Activated naive CD4-positive, alpha-beta T cell treated with anti-CD3 and anti-CD28 coated beads, Interleukin-2, amount 50 U/mL, for 24 hours (primary cell): ENCODE measurements around the gene BMF.

ENCODE experiments used
- H3K27ac Mint-ChIP-seq: one replicate; pipeline ENCODE4 v1.8.0; 2021; ENCODE audit warnings: mild to moderate bottlenecking, mixed read lengths
- H3K27me3 Mint-ChIP-seq: one replicate; pipeline ENCODE4 v1.8.0; 2021; ENCODE audit warnings: mixed read lengths
- H3K36me3 Mint-ChIP-seq: one replicate; pipeline ENCODE4 v1.8.0; 2021; ENCODE audit warnings: mixed read lengths
- H3K4me1 Mint-ChIP-seq: one replicate; pipeline ENCODE4 v1.8.0; 2021; ENCODE audit warnings: mixed read lengths
- H3K4me3 Mint-ChIP-seq: one replicate; pipeline ENCODE4 v1.8.0; 2021; ENCODE audit warnings: mild to moderate bottlenecking, mixed read lengths
- H3K9me3 Mint-ChIP-seq: one replicate; pipeline ENCODE4 v1.8.0; 2021; ENCODE audit warnings: mixed read lengths

The BMF gene

DNA sequence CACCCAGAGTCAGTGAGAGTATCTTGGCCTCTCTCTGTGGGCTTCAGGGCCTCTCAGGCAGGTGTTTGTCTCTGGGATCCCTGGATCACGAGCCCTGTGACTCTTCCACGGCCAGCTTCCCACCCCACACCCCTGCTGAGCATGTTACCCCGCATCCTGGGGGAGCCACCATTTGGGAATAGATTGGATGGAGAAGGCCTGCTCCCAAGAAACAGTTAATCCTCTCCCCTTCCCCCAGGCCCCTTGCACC lies 54.1 kb downstream of the BMF start:
- H3K27me3 Mint-ChIP-seq = no peaks in the 10 kb centered on the region
- H3K4me1 Mint-ChIP-seq = peaks cover 60% of the 10 kb centered on the region
- no peaks in the 10 kb centered on the region for H3K9me3 Mint-ChIP-seq
- no peak overlapping the region for H3K4me3 Mint-ChIP-seq
- peaks cover 2% of the 10 kb centered on the region for H3K36me3 Mint-ChIP-seq
- no peak overlapping the region for H3K27ac Mint-ChIP-seq

GRCh38 chr15:40053831-40054604 lies 54.7 kb downstream of the BMF start:
- Mint-ChIP-seq H3K27ac (no peak overlapping the region), H3K4me3 (peak overlapping the region; percentile 35), H3K36me3 (peaks cover 4% of the 10 kb centered on the region), H3K27me3 (no peaks in the 10 kb centered on the region), H3K9me3 (no peaks in the 10 kb centered on the region), H3K4me1 (peaks cover 66% of the 10 kb centered on the region)

GRCh38 chr15:40053079-40053830 lies 55.4 kb downstream of the BMF start:
- no peaks in the 10 kb centered on the region for H3K9me3 Mint-ChIP-seq
- H3K4me3 Mint-ChIP-seq = peak overlapping the region; percentile 35
- H3K27me3 Mint-ChIP-seq = no peaks in the 10 kb centered on the region
- H3K36me3 Mint-ChIP-seq = peaks cover 4% of the 10 kb centered on the region
- peak overlapping the region; percentile 35 for H3K27ac Mint-ChIP-seq
- peaks cover 67% of the 10 kb centered on the region for H3K4me1 Mint-ChIP-seq

DNA sequence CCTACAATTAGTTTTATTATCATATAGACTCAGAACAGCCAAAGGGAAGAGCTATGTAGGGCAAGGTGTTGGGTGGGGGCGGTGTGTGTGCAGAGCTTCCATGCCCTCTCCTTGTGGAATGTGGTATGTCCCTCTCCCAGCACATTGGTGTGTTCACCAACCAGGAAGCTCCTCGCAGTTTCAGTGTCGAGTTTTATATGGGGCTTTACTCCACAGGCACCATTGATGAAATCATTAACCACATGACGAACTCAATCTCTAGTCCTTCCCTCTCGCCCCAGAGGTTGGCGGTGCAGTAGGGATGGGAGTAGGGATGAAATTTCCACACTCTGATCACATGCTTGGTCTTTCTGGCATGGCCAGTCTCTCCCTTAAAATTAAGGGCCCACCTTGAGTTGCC lies 56.1 kb downstream of the BMF start:
- Mint-ChIP-seq H3K36me3 (peaks cover 8% of the 10 kb centered on the region), H3K4me3 (no peak overlapping the region), H3K27me3 (no peaks in the 10 kb centered on the region), H3K4me1 (peaks cover 69% of the 10 kb centered on the region), H3K9me3 (no peaks in the 10 kb centered on the region), H3K27ac (peak overlapping the region; percentile 35)

GRCh38 chr15:40051616-40052415 lies 56.9 kb downstream of the BMF start:
- no peak overlapping the region for H3K27ac Mint-ChIP-seq
- no peak overlapping the region for H3K4me3 Mint-ChIP-seq
- no peaks in the 10 kb centered on the region for H3K9me3 Mint-ChIP-seq
- H3K27me3 Mint-ChIP-seq = no peaks in the 10 kb centered on the region
- H3K36me3 Mint-ChIP-seq = peaks cover 8% of the 10 kb centered on the region
- peaks cover 76% of the 10 kb centered on the region for H3K4me1 Mint-ChIP-seq

- Mint-ChIP-seq H3K9me3 (no peaks in the 10 kb centered on the region), H3K4me1 (peaks cover 77% of the 10 kb centered on the region), H3K36me3 (peaks cover 8% of the 10 kb centered on the region), H3K4me3 (no peak overlapping the region), H3K27ac (peak overlapping the region; percentile 18), H3K27me3 (no peaks in the 10 kb centered on the region)
Measured at GRCh38 chr15:40050788-40051470, 57.8 kb downstream of the BMF start.

DNA sequence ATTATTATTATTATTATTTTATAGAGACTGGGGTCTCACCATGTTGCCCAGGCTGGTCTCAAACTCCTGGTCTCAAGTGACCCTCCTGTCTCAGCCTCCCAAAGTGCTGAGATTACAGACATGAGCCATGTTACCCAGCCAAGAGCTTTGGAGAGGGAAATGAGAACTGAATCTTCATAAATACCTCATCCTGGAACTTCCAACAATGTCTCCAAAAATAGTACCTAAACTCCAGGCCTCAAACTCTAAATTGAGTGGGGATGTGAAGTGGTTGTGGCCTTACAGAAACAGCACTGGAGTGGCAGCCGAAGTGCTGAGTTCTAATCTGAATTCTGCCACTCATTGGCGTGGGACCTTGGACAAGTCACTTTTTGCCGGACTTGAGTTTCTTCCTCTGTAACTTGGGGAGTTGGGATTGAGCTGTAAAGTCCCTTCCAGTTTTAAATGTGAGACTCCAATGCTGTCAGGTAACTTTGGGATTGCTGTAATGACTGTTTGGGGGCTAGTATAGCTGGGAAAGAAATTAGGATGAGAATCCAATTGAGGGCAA lies 59.7 kb downstream of the BMF start:
- Mint-ChIP-seq H3K27me3 (no peaks in the 10 kb centered on the region), H3K36me3 (peaks cover 8% of the 10 kb centered on the region), H3K4me3 (peak overlapping the region; percentile 26), H3K27ac (peak overlapping the region; percentile 60), H3K9me3 (no peaks in the 10 kb centered on the region), H3K4me1 (peaks cover 77% of the 10 kb centered on the region)

DNA sequence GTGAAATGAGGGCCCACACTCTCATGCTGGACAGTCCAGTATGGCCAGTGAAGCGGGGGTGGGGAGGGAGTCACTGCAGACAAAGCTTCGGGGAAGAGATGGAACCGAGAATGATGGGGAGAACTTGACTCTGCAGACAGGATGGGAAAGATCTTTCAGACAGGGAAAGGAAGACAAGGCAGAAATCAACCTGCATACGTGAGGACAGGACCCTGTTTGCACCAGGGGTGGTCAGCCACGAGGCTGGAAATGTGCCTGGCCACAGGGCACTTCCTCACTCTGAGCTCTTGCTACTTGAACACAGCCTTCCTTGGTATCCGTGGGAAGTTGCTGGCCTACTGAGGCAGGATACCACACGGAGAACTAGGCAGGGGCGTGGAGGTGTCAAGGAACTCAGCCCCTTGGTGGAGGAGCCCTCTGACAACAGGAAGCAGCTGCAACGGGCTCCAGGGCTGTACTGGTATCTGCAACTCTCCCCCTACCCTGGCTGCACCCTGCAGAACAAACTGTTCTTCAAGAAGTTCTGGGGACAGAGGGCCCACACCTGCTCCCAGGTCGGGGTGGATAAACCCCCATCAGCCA lies 60.4 kb downstream of the BMF start:
- no peaks in the 10 kb centered on the region for H3K27me3 Mint-ChIP-seq
- peaks cover 6% of the 10 kb centered on the region for H3K36me3 Mint-ChIP-seq
- peak overlapping the region; percentile 76 for H3K4me3 Mint-ChIP-seq
- peak overlapping the region; percentile 94 for H3K27ac Mint-ChIP-seq
- no peaks in the 10 kb centered on the region for H3K9me3 Mint-ChIP-seq
- H3K4me1 Mint-ChIP-seq = peaks cover 70% of the 10 kb centered on the region

DNA sequence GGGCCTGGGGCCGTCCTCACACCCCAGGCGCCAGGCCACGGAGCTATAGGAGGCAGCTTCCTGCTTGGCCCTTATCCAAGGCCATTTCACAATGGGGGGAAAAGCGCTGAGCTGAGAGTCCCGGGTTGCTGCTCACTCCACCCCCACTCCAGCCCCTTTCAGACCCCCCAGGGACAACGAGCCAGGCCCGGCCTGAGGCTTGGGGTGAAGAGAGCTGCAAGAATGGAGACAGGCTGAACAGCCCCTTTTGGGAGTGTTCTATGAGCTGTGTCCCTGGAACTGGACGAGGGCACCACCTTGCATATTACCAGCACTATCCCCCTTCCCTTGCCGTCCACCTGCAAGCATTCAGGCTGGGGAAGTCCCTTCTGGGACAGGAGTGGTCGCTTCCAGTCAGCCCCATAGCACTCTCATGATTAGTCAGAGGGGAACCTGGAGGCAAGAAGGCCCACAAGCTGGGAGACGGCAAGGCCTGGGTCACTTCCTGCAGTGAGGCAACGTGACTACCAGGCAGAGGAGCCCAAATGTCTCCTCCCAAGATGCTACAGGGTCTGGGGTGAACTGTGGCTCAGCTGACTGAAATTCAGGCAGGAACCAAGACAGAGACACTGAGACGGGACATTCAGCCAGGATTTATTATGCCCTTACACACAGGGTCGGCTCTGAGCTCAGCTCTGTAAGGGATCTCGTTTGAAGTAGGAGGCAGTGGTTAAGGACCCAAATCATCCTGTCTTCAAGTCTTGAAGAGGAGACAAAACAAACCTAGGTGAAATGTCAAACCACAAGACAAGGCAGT lies 61.1 kb downstream of the BMF start:
- Mint-ChIP-seq H3K27me3 (no peaks in the 10 kb centered on the region), H3K36me3 (peaks cover 6% of the 10 kb centered on the region), H3K4me3 (peak overlapping the region; percentile 76), H3K27ac (peak overlapping the region; percentile 94), H3K9me3 (no peaks in the 10 kb centered on the region), H3K4me1 (peaks cover 65% of the 10 kb centered on the region)

DNA sequence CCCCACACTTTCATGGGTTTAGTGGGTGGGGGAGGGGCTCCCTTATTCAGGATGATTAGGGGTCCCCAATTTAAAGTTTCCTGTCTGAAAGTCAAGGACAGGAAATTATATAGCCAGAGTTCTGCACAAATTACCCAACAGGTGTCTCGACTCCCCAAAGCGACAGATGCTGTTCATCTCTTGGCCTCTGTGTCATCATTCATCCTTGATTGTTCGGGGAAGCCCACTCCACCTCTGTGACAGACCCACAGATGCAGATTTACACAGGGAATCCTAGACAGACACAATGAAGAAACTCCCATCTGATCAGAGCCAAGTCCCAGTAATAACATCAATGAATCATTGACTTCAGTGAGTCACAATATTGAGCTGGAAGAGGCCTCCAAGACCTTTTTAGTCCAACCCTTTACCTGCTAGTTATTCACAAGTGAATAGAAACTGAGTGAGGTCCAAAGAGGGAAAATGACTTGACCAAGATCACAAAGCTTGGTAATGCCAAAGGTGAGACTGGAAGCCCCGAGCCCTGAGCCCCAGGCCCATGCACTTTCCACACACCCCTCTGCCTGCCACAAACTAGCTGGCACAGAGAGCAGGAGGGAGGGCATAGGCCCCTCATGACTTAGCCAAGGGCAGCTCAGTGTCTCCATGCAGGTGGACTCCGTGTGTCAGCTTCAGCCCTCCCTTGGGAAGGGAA lies 61.8 kb downstream of the BMF start:
- H3K4me1 Mint-ChIP-seq = peaks cover 58% of the 10 kb centered on the region
- peak overlapping the region; percentile 52 for H3K4me3 Mint-ChIP-seq
- H3K36me3 Mint-ChIP-seq = peaks cover 6% of the 10 kb centered on the region
- peak overlapping the region; percentile 73 for H3K27ac Mint-ChIP-seq
- no peaks in the 10 kb centered on the region for H3K9me3 Mint-ChIP-seq
- H3K27me3 Mint-ChIP-seq = no peaks in the 10 kb centered on the region

DNA sequence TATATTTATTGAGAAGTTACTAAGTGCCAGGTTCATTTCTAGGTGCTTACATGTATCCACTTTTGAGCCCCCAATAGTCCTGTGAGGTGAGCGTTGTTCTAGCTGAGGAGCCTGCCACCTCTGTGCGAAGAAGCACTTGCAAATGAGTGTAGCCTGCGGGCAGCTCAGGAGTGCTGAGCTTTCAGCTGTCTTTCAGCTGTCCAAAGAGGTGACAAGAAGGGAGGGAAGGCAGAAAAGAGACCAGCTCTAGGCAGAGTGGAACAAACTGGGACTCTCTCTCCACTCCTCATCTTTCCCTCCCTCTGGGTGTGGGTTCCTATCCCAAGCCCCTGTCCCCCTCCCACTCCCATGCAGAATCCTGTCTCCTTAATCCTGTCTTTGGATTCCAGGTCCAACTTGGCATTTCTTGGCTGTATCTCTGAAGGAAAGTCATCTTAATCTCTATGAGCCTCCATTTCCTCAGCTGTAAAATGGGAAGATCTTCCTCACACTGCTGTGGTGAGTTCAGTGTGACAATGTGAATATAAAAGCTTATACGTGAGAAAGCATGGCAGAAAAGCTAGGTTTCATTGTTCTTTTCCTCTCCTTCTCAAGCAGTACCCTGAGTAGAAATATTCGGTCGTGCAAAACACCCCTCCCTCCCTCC lies 63.0 kb downstream of the BMF start:
- peaks cover 6% of the 10 kb centered on the region for H3K36me3 Mint-ChIP-seq
- H3K4me1 Mint-ChIP-seq = peaks cover 66% of the 10 kb centered on the region
- H3K27ac Mint-ChIP-seq = peak overlapping the region; percentile 74
- H3K4me3 Mint-ChIP-seq = peak overlapping the region; percentile 65
- no peaks in the 10 kb centered on the region for H3K9me3 Mint-ChIP-seq
- H3K27me3 Mint-ChIP-seq = no peaks in the 10 kb centered on the region

DNA sequence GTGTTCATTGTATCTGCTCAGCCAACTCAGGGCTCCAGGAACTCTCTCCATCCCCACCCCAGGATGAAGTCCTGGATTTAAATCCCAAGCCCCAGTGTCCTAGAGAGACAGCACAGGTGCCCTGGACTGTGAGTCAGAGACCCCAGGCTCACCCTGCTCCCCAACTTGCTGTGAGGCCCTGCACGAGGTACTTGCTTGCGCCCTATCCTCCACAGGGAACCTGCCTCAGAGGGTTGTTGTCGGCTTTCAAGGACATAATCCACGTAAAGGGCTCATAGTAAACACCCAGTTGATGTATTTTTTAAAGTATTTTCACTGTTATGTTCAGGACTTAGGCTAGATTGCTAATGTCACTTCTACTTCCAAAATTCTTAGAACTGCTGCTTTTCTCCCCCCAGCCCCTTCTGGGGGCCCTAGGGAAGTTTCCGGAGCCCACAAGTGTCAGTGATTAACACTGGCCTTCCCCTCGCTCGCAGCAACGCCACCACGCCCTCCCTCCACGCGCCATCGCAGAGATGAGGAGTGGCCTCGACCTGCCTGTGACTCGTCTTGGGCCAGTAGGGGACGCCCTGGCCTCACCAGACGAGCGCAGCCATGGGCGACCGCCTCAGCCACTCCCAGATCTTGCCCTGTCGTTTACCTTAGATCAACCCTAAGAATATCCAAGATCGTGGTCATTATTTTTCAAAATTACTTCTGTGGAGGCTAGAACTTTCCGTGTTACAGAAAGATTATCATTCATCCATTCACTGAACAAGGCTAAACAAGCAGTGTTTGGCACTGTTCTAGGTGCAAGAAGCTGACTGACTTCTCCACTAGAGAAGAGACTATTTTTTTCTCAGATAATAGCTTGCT lies 63.7 kb downstream of the BMF start:
- no peaks in the 10 kb centered on the region for H3K9me3 Mint-ChIP-seq
- H3K27ac Mint-ChIP-seq = peak overlapping the region; percentile 74
- H3K36me3 Mint-ChIP-seq = peaks cover 6% of the 10 kb centered on the region
- no peaks in the 10 kb centered on the region for H3K27me3 Mint-ChIP-seq
- H3K4me3 Mint-ChIP-seq = peak overlapping the region; percentile 65
- H3K4me1 Mint-ChIP-seq = peaks cover 69% of the 10 kb centered on the region
